A673 (cell line): ENCODE data around the gene QSOX2.

Experiments used
- CTCF ChIP-seq: fragments of 300-800, 200-600 bp; sonication (generic); conservative IDR thresholded peaks from 2 replicates; pipeline ENCODE4 v1.5.1; 2017; ENCODE audit warnings: low read depth, mild to moderate bottlenecking, antibody characterized with exemption, low read length, moderate library complexity, mixed read lengths
- EZH2 ChIP-seq: fragments of 200-600 bp; sonication (generic); IDR thresholded peaks from 2 replicates; pipeline ENCODE4 v1.6.1; 2017; ENCODE audit warnings: borderline replicate concordance, low read depth, mild to moderate bottlenecking, mixed read lengths, antibody characterized with exemption, low read length; ENCODE audit not compliant: poor library complexity, severe bottlenecking

DNA sequence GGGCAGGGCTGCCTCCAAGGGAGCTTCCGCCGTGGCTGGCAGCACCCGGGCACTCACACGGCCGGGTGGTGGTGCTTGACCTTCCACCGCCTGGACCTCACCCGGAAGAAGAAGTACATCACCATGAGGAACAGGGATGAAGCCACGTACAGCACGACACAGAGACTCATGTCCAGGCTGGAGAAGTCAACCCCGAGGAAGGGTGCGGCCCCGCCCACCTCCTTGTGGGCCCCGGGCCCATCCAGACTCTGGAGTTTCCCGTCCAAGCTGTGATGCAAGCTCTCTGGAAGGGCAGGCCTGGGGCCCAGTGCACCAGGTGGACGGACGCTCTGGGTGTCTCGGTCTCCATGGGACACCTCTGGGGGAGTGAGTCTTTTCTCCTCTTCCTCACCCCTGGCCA lies 36.9 kb downstream of the QSOX2 start:
- TF ChIP-seq CTCF, result no peak
- no peak for TF ChIP-seq EZH2
